GM19099 (cell line): ENCODE results near the gene EVC2.

Source experiments
- POLR2A ChIP-seq: IDR thresholded peaks from 3 replicates; pipeline ENCODE4 v1.6.1; 2011; ENCODE audit warnings: low read depth; ENCODE audit not compliant: insufficient read length; ENCODE audit errors: extremely low read depth

Gene EVC2

GRCh38 chr4:5686338-5686737, 22.0 kb downstream of the EVC2 start:
- TF ChIP-seq POLR2A, result no peak

DNA sequence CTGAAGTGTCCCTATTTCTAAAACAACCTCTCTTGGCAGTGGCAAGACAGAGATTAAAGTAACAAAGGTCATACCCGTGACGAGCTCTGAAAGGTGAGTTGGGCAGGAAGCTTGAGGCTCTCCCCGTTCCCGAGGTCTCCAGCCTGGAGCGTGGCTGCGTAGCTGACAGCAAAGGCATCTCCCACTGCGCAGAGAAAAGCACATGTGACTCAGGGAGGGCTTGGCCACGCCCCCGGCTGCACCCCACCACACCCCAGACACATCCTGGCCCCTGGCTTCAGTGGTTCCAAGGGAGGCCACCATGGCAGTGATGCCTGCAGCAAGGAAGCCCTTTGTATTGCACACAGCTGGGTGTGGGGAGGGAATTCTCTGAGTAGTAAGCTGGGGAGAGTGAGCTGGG, 23.1 kb downstream of the EVC2 start:
- no peak for TF ChIP-seq POLR2A

DNA sequence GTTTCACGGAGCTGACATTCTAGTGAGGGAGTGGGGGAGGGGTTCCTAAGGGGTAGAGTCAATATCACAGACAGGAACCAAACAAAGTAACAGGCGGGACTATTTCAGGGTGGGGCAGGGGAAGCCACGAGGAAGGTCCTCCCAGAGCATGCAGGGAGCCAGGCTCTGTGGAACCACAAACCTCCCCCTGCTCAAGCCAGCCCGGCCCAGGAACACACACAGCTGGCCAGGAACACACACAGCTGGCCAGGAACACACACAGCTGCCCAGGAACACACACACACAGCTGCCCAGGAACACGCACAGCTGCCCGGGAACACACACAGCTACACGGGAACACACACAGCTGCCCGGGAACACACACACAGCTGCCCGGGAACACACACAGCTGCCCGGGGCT, 24.8 kb downstream of the EVC2 start:
- no peak for TF ChIP-seq POLR2A

DNA sequence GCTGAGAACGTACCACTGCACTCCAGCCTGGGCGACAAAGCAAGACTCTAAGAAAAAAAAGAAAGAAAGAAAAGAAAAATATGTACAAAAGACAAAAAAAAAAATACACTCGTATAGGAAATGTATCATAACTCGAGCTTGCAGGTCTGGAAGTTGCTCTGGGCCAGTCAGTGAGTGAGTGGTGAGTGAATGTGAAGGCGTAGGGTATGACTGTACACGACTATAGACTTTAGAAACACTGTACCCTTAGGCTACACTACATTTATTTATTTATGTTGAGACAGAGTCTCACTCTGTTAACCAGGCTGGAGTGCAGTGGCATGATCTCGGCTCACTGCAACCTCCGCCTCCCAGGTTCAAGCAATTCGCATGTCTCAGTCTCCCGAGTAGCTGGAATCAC, 29.4 kb downstream of the EVC2 start:
- no peak for TF ChIP-seq POLR2A

GRCh38 chr4:5676763-5677162, 31.6 kb downstream of the EVC2 start:
- TF ChIP-seq POLR2A, result no peak

DNA sequence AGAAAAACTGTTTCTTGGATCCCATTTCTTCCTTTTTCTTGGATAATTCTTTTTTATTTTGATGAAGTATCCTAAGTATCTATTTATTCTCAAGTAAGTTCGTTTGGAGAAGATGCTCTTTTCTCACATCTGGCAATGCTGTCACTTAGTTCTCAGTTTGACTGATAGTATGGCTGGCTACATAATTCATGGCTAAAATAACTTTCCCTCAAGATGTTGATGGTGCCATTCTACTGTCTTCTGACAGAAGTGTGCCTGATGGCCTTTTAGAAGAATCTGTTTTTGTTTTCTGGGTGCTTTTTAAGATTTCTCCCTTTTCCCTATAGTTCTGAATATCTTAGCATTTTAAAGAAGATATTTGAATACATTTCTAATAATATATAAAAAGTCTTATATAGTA, 41.6 kb downstream of the EVC2 start:
- no peak for TF ChIP-seq POLR2A

GRCh38 chr4:5664778-5665177, 43.6 kb downstream of the EVC2 start:
- no peak for TF ChIP-seq POLR2A

GRCh38 chr4:5662555-5662954, 45.8 kb downstream of the EVC2 start:
- TF ChIP-seq POLR2A, result no peak

DNA sequence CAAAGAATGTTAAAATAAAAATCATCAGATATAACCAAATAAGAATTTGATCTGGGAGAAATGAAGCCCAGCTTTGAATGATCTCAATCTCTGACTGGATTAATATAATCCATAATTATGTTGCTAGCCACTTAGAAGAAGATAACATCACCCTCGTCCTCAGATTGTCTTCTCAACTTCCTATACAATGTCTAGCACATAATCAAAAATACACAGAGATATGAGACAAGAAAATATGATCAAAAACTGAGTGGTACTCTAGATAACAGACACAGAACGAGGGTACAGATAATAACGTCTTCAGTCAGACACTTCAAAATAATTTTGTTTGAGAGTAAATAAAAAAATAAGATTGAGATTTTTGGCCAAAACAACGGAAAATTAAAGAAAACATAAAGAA, 47.1 kb downstream of the EVC2 start:
- no peak for TF ChIP-seq POLR2A

- TF ChIP-seq POLR2A, result no peak
These were observed 48.2 kb downstream of the EVC2 start for GRCh38 chr4:5660185-5660584.

- TF ChIP-seq POLR2A, result no peak
These were observed 49.4 kb downstream of the EVC2 start for GRCh38 chr4:5658974-5659373.

DNA sequence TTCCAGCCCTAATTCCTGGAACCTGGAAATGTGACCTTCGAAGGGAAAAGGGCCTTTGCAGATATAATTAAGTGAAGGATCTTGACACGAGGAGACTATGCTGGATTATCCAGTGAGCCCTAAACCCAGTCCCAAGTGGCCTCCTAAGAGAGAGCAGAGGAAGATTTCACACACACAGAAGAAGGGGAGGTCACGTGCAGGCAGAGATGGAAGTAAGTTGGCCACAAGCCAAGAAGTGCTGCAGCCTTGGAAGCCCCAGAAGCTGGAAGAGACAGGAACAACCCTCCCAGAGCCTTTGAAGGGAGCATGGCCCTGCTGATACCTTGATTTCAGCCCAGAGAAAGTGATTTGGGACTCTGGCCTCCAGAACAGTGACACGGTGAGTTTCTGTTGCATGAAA, 51.9 kb downstream of the EVC2 start:
- TF ChIP-seq POLR2A, result no peak

DNA sequence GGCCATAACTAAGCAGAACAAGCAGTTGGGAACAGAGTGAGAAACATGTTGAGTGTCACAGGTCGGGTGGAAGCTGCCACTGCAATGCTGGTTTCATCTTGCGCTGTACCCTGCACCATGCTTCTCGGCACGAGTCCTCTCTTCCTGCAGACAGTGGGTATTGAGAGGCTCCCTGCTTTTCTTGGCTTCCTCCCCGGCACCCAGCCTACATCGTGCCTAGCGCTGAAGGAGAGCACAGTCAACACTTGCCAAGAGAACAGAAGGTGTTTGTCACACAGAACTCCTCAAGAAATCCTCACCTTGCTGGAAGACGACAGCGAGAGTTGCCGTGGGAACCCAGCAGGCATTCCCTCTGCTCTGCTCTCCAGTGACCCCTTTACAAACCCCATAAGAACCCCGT, 53.6 kb downstream of the EVC2 start:
- TF ChIP-seq POLR2A, result no peak

DNA sequence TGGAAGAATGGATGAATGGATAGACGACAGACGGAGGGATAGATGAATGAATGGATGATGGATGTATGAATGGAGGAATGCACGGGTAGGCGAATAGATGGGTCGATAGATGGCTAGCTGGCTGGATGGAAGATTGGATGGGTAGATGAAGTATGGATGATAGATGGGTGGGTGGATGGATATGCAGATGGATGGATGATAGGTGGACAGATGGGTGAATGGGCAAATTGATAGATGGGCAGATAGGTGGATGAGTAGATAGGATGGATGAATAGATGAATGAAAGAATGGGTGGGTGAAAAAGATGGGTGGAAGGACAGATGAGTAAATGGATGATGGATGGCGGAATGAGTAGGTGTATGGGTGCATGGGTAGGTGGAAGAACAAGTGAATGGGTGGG, 57.3 kb downstream of the EVC2 start:
- TF ChIP-seq POLR2A, result no peak

- TF ChIP-seq POLR2A, result no peak
These were observed 58.3 kb downstream of the EVC2 start for GRCh38 chr4:5650040-5650439.

DNA sequence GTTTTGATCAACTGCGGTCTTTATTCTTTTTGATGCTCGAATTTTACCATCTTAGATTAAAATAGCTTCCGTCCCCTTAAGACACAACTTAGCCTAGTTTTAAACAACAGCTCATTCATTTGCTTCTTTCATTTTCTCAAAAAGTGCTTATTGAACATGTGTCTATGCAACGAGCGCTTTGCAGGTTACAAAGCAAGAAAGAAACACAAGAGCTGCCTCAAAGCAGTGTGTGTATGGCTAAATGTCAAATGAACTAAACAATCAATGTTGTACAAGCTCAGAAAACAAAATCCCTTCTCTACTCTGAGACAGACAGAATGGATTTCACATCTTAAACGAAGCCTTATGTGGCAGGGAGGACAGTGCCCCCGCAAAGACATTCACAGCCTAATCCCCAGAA, 61.0 kb downstream of the EVC2 start:
- no peak for TF ChIP-seq POLR2A

- TF ChIP-seq POLR2A, result no peak
These were observed 68.3 kb downstream of the EVC2 start for GRCh38 chr4:5640096-5640495.

GRCh38 chr4:5639556-5639955, 68.8 kb downstream of the EVC2 start:
- no peak for TF ChIP-seq POLR2A
